GM10248 (cell line): ENCODE measurements around the gene FRMPD1.

ENCODE experiments used
- CTCF ChIA-PET: fragments of 300-600 bp; sonication (Branson Sonifier 250); formaldehyde crosslinking; extraction: SDS; loops from one replicate; lab custom pipeline; 2021; ENCODE audit warnings: antibody characterized with exemption; lab: Yijun Ruan, JAX
- POLR2A ChIA-PET: fragments of 350-650 bp; sonication (Branson Sonifier 250); formaldehyde crosslinking; extraction: SDS; loops from one replicate; lab custom pipeline; 2020; ENCODE audit warnings: antibody characterized with exemption; lab: Yijun Ruan, JAX
- DNase-seq: peaks from one replicate; pipeline ENCODE4 v3.0.0; 2012; ENCODE audit errors: extremely low spot score
- TF ChIP-seq, protein P1 (sequence below): IDR thresholded peaks from 2 replicates; pipeline ENCODE4 v1.5.1; 2012; ENCODE audit warnings: mild to moderate bottlenecking, low read depth; ENCODE audit errors: extremely low read depth, missing control alignments, control extremely low read depth

Gene FRMPD1

DNA sequence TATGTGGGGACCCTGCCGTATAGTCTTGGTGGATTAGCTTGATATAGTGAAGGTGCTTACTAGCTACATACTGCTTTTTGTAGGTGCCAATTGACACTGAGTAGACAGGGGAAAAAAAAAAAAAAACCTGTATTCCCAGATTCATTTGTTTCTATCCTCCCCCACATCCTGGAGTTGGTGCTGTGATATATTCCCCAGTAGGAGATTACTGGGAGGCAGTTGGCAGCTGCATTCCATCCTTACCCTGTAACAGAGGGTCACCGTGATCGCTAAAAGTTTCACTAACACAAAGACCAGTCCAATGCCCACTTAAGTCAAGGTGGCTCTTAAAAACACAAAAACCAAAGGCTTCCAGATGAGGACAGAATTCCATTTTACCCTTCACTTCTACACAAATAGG is 30.9 kb upstream of the FRMPD1 start:
- no peak for DNase-seq
- TF ChIP-seq, protein P1, sequence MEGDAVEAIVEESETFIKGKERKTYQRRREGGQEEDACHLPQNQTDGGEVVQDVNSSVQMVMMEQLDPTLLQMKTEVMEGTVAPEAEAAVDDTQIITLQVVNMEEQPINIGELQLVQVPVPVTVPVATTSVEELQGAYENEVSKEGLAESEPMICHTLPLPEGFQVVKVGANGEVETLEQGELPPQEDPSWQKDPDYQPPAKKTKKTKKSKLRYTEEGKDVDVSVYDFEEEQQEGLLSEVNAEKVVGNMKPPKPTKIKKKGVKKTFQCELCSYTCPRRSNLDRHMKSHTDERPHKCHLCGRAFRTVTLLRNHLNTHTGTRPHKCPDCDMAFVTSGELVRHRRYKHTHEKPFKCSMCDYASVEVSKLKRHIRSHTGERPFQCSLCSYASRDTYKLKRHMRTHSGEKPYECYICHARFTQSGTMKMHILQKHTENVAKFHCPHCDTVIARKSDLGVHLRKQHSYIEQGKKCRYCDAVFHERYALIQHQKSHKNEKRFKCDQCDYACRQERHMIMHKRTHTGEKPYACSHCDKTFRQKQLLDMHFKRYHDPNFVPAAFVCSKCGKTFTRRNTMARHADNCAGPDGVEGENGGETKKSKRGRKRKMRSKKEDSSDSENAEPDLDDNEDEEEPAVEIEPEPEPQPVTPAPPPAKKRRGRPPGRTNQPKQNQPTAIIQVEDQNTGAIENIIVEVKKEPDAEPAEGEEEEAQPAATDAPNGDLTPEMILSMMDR: no peak
- ChIA-PET CTCF (interaction anchor here (0.8 kb wide), 1 partner anchor 18 kb away, joined by 3 read pairs; no protein-coding TSS in a partner anchor), POLR2A (interaction anchor here (0.5 to 0.7 kb wide), 2 partner anchors 10 to 27 kb away, joined by 3 read pairs; partner anchors contain the start of gene TOMM5)

DNA sequence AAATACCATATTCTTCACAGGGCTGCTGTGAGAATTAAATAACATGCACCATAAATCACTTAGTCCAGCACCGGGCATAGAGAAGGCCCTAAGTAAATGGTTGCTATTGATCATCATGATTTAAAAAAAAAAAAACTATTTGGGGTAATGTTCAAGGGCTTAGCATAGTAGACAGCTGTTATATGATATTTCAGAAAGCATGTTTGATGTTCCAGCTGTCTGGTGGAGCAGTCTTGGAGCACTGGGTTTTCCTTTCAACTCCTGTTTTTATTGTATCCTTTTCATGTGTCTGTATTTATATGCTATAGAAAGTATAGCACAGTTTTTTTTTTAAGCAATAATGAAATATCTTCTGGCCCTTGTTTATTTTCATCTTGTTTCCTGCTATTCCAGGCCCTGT is 30.4 kb upstream of the FRMPD1 start:
- TF ChIP-seq, protein P1: no peak
- CTCF ChIA-PET: no interaction called here
- POLR2A ChIA-PET: interaction anchor here (0.5 kb wide), 1 partner anchor 28 kb away, joined by 3 read pairs; the partner anchor contains the start of gene TOMM5
- no peak for DNase-seq

- CTCF ChIA-PET: interaction anchor here (1.3 to 1.7 kb wide), 2 partner anchors 12 to 20 kb away, joined by 4 to 7 read pairs; no protein-coding TSS in a partner anchor
- POLR2A ChIA-PET: no interaction called here
- DNase-seq: no peak
- TF ChIP-seq, protein P1: no peak
Measured at GRCh38 chr9:37621273-37622121, 29.3 kb upstream of the FRMPD1 start.

DNA sequence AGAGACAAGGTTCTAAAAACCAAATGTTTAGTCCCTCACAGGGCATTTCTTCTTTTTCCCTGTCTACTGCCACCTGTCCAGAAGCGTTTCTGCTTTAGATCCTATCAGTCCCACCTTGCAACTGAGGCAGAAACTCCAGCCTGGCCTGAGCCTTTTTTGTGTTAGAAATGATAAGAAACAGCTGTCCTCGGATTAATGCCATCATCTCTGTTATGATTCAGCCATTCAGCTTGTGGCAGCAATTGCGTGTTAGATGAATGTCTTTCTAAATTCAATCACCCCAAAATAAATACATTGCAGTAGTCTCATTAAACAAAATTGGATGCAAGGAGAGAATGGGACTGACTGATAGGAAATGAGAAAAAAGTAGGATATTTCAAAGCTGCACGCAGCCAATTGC is 28.3 kb upstream of the FRMPD1 start:
- POLR2A ChIA-PET: no interaction called here
- DNase-seq: no peak
- CTCF ChIA-PET: interaction anchor here (1.7 kb wide), 1 partner anchor 19 kb away, joined by 4 read pairs; no protein-coding TSS in a partner anchor
- TF ChIP-seq, protein P1: no peak

- POLR2A ChIA-PET: no interaction called here
- DNase-seq: no peak
- CTCF ChIA-PET: no interaction called here
- TF ChIP-seq, protein P1: no peak
Measured at GRCh38 chr9:37623267-37623666, 27.5 kb upstream of the FRMPD1 start.

- ChIA-PET POLR2A (no interaction called here), CTCF (interaction anchor here (1.1 kb wide), 1 partner anchor 10 kb away, joined by 4 read pairs; no protein-coding TSS in a partner anchor)
- TF ChIP-seq, protein P1: no peak
- DNase-seq: no peak
Measured at GRCh38 chr9:37624073-37624472, 26.7 kb upstream of the FRMPD1 start.
